K562 (cell line): Measurements from ENCODE around the gene ZMAT3. TPM values are rescaled to one million over a fixed set of nuclear protein-coding genes. Genes with fewer than 3 reads are reported as not detected.

Experiments used
- CXXC5 ChIP-seq: fragments of 250-450 bp; sonication (Bioruptor Pico); IDR thresholded peaks from 2 replicates; pipeline ENCODE4 v1.8.0; 2022; ENCODE audit warnings: inconsistent platforms, mild to moderate bottlenecking, moderate library complexity
- FOXK2 ChIP-seq, 2 experiments: fragments of 450-650 bp; IDR thresholded peaks in 1 of 2; conservative IDR thresholded peaks in 1 of 2; 2 replicates each; pipeline ENCODE4 v1.6.1; 2016; ENCODE audit warnings: low read depth in 2 of 2, mild to moderate bottlenecking in 1 of 2
- KDM4B ChIP-seq, 2 experiments: fragments of 450-650 bp in 1 of 2; sonication (generic) in 1 of 2; IDR thresholded peaks; 2 replicates each; pipeline ENCODE4 v1.6.1; 2016 to 2017; ENCODE audit warnings: borderline replicate concordance in 2 of 2, antibody characterized with exemption in 1 of 2, low read depth in 1 of 2, mild to moderate bottlenecking in 1 of 2
- MLX ChIP-seq, 2 experiments: fragments of 450-650 bp in 1 of 2; sonication (generic) in 1 of 2; formaldehyde crosslinking; conservative IDR thresholded peaks; 2 replicates each; pipeline versions ENCODE4 v1.4.0 to v1.8.1; 2020 to 2022; ENCODE audit warnings: mild to moderate bottlenecking in 1 of 2, missing genetic modification reagents in 1 of 2
- MXI1 ChIP-seq: IDR thresholded peaks from 2 replicates; pipeline ENCODE4 v1.6.1; 2011; ENCODE audit warnings: low read depth, mild to moderate bottlenecking, improper control_type of control experiment, low read length
- PHB ChIP-seq: fragments of 250-450 bp; sonication (Bioruptor Pico); IDR thresholded peaks from 2 replicates; pipeline ENCODE4 v1.5.0; 2021
- PRPF4 ChIP-seq: fragments of 200-400 bp; formaldehyde crosslinking; IDR thresholded peaks from one replicate; pipeline ENCODE4 v1.6.1; 2017; ENCODE audit warnings: low read length, low read depth, mild to moderate bottlenecking; ENCODE audit not compliant: insufficient read depth, poor library complexity, severe bottlenecking
- SMAD4 ChIP-seq: fragments of 250-450 bp; sonication (Bioruptor Pico); conservative IDR thresholded peaks from 2 replicates; pipeline ENCODE4 v1.8.0; 2021; ENCODE audit warnings: inconsistent platforms, mild to moderate bottlenecking, moderate library complexity
- SRF ChIP-seq, 2 experiments: fragments of 250-450, 450-650 bp in 1 of 2; sonication (Bioruptor Pico) in 1 of 2; sonication (generic) in 1 of 2; formaldehyde crosslinking; IDR thresholded peaks; 2 replicates each; pipeline versions ENCODE4 v1.5.0 to v1.5.1; 2020 to 2022; ENCODE audit warnings: mild to moderate bottlenecking in 1 of 2, missing genetic modification reagents in 1 of 2
- SRSF9 ChIP-seq: fragments of 200-400 bp; formaldehyde crosslinking; IDR thresholded peaks from 2 replicates; pipeline ENCODE4 v1.6.1; 2017; ENCODE audit warnings: low read depth, low read length, borderline replicate concordance
- ZBTB9 ChIP-seq: fragments of 450-650 bp; formaldehyde crosslinking; IDR thresholded peaks from 2 replicates; pipeline ENCODE4 v1.4.0; 2020; ENCODE audit warnings: mild to moderate bottlenecking, moderate library complexity
- ZFP1 ChIP-seq: fragments of 450-650 bp; formaldehyde crosslinking; IDR thresholded peaks from 2 replicates; pipeline ENCODE4 v1.4.0; 2020; ENCODE audit warnings: mild to moderate bottlenecking, mixed read lengths
- ZNF143 ChIP-seq: sonication (generic); formaldehyde crosslinking; IDR thresholded peaks from 2 replicates; pipeline ENCODE4 v1.9.0; 2022; ENCODE audit warnings: mild to moderate bottlenecking, missing genetic modification reagents
- ZNF146 ChIP-seq: IDR thresholded peaks from one replicate; pipeline ENCODE4 v1.6.1; 2018; ENCODE audit warnings: missing compliant biosample characterization; ENCODE audit not compliant: unreplicated experiment
- ZNF324 ChIP-seq: fragments of 250-450 bp; sonication (Bioruptor Pico); IDR thresholded peaks from 2 replicates; pipeline ENCODE4 v1.4.0; 2020; ENCODE audit warnings: mild to moderate bottlenecking
- ZNF785 ChIP-seq: fragments of 250-450 bp; sonication (Bioruptor Pico); IDR thresholded peaks from 2 replicates; pipeline ENCODE4 v1.4.0; 2020; ENCODE audit warnings: mild to moderate bottlenecking
- polyA plus RNA-seq, 8 experiments: library from polyadenylated mRNA; depleted of rRNA in 4 of 8; stranded (reverse) in 5 of 8; unstranded in 3 of 8; fragments of >200 nt; fragmentation: Nextera tagmentation in 2 of 8; fragmentation: Illumina TruSeq in 1 of 8; extraction: Ambion mirVana in 2 of 8; extraction: Trizol in 1 of 8; gene quantifications; 2 replicates each; pipeline versions ENCODE4 v1.2.1 to v1.2.3, GENCODE V29; 2011 to 2014; ENCODE audit warnings: inconsistent platforms in 1 of 8, missing spikeins in 1 of 8
- total RNA-seq, 7 experiments: library from RNA; depleted of rRNA in 6 of 7; stranded (reverse); fragments of >200 nt in 6 of 7; fragmentation: Illumina TruSeq in 2 of 7; extraction: Trizol in 2 of 7; gene quantifications; 2 replicates each; pipeline versions ENCODE4 v1.2.1 to v1.2.3, GENCODE V29; 2011 to 2021; ENCODE audit warnings: low replicate concordance in 1 of 7
- TF ChIP-seq, protein P1 (sequence below): sonication (generic); formaldehyde crosslinking; IDR thresholded peaks from 2 replicates; pipeline ENCODE4 v1.8.0; 2023; ENCODE audit warnings: mild to moderate bottlenecking, missing genetic modification reagents
- TF ChIP-seq, protein P2 (sequence below): sonication (generic); formaldehyde crosslinking; IDR thresholded peaks from 2 replicates; pipeline ENCODE4 v1.8.0; 2022; ENCODE audit warnings: mild to moderate bottlenecking, missing genetic modification reagents
- TF ChIP-seq, protein P3 (sequence below): fragments of 200-800 bp; sonication (Bioruptor generic); IDR thresholded peaks from 2 replicates; pipeline ENCODE4 v1.6.1; 2017; ENCODE audit warnings: missing genetic modification characterization, missing compliant biosample characterization

ZMAT3 gene
- total and polyA plus RNA-seq, 9 of the 15 experiments (the other 6 are each of a cell fraction or from before 2014, with no cell fraction given) = 0.87 to 5.1 (median 3.9) TPM

- TF ChIP-seq, protein P1, sequence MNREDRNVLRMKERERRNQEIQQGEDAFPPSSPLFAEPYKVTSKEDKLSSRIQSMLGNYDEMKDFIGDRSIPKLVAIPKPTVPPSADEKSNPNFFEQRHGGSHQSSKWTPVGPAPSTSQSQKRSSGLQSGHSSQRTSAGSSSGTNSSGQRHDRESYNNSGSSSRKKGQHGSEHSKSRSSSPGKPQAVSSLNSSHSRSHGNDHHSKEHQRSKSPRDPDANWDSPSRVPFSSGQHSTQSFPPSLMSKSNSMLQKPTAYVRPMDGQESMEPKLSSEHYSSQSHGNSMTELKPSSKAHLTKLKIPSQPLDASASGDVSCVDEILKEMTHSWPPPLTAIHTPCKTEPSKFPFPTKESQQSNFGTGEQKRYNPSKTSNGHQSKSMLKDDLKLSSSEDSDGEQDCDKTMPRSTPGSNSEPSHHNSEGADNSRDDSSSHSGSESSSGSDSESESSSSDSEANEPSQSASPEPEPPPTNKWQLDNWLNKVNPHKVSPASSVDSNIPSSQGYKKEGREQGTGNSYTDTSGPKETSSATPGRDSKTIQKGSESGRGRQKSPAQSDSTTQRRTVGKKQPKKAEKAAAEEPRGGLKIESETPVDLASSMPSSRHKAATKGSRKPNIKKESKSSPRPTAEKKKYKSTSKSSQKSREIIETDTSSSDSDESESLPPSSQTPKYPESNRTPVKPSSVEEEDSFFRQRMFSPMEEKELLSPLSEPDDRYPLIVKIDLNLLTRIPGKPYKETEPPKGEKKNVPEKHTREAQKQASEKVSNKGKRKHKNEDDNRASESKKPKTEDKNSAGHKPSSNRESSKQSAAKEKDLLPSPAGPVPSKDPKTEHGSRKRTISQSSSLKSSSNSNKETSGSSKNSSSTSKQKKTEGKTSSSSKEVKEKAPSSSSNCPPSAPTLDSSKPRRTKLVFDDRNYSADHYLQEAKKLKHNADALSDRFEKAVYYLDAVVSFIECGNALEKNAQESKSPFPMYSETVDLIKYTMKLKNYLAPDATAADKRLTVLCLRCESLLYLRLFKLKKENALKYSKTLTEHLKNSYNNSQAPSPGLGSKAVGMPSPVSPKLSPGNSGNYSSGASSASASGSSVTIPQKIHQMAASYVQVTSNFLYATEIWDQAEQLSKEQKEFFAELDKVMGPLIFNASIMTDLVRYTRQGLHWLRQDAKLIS (CRISPR knock-in tag) = no peak
- TF ChIP-seq ZNF146 (CRISPR knock-in tag) (no peak), ZNF143 (no peak), FOXK2 (conservative IDR thresholded peaks at IDR 0.05 in 1 of 2, IDR thresholded peaks at IDR 0.05 in 1 of 2; ENCODE audit: low read depth in 2 of 2) (peak in 1 of 2 experiments; percentile 3; a peak in 1 of 4 replicates), MXI1 (no peak), ZFP1 (CRISPR knock-in tag) (no peak), SRF (CRISPR knock-in tag; IDR thresholded peaks at IDR 0.05) (no peak), MLX (CRISPR knock-in tag; conservative IDR thresholded peaks at IDR 0.05) (no peak), SMAD4 (peak; percentile 45), ZNF324 (CRISPR knock-in tag) (no peak), ZNF785 (no peak), PRPF4 (no peak), CXXC5 (CRISPR knock-in tag) (peak; percentile 84), KDM4B (IDR thresholded peaks at IDR 0.05; ENCODE audit: borderline replicate concordance in 2 of 2, low read depth in 1 of 2) (no peak), PHB (CRISPR knock-in tag) (no peak), ZBTB9 (CRISPR knock-in tag) (no peak), SRSF9 (no peak)
- TF ChIP-seq, protein P2, sequence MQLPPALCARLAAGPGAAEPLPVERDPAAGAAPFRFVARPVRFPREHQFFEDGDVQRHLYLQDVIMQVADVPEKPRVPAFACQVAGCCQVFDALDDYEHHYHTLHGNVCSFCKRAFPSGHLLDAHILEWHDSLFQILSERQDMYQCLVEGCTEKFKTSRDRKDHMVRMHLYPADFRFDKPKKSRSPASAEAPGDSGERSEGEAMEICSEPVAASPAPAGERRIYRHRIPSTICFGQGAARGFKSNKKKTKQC = peak; percentile 20; the same call in 1 of the 2 replicates
- TF ChIP-seq, protein P3, sequence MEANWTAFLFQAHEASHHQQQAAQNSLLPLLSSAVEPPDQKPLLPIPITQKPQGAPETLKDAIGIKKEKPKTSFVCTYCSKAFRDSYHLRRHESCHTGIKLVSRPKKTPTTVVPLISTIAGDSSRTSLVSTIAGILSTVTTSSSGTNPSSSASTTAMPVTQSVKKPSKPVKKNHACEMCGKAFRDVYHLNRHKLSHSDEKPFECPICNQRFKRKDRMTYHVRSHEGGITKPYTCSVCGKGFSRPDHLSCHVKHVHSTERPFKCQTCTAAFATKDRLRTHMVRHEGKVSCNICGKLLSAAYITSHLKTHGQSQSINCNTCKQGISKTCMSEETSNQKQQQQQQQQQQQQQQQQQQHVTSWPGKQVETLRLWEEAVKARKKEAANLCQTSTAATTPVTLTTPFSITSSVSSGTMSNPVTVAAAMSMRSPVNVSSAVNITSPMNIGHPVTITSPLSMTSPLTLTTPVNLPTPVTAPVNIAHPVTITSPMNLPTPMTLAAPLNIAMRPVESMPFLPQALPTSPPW (CRISPR knock-in tag) = peak; percentile 17; the same call in 1 of the 2 replicates
Measured at GRCh38 chr3:179071323-179072099, at the start of gene ZMAT3 (continued).
